Measurements from ENCODE around the gene RPL37A. TPM values are rescaled to one million over a fixed set of nuclear protein-coding genes. Genes with fewer than 3 reads are reported as not detected.

RPL37A gene
- total RNA-seq, 4 donors from 2014 or later: 1,064 to 1,421 (median 1,319) TPM

GRCh38 chr2:216497382-216498069, 1.1 kb upstream of the RPL37A start:
- no peak for ATAC-seq (ENCODE audit: low FRiP score)
- no peak for DNase-seq (ENCODE audit: low spot score)
- TF ChIP-seq CTCF (IDR thresholded peaks at IDR 0.05): no peak

GRCh38 chr2:216498070-216498378, 620 bp upstream of the RPL37A start:
- no peak for ATAC-seq (ENCODE audit: low FRiP score)
- no peak for DNase-seq (ENCODE audit: low spot score)
- TF ChIP-seq CTCF (IDR thresholded peaks at IDR 0.05): no peak

GRCh38 chr2:216499641-216500218, 1.1 kb downstream of the RPL37A start:
- DNase-seq (ENCODE audit: low spot score): no peak
- no peak for ATAC-seq (ENCODE audit: low FRiP score)
- no peak for TF ChIP-seq CTCF (IDR thresholded peaks at IDR 0.05)

GRCh38 chr2:216500572-216500971, 1.9 kb downstream of the RPL37A start:
- DNase-seq (ENCODE audit: low spot score): no peak
- TF ChIP-seq CTCF (IDR thresholded peaks at IDR 0.05): no peak
- no peak for ATAC-seq (ENCODE audit: low FRiP score)

- DNase-seq (ENCODE audit: low spot score): no peak
- TF ChIP-seq CTCF (IDR thresholded peaks at IDR 0.05): no peak
- ATAC-seq (ENCODE audit: low FRiP score): no peak
Observed at GRCh38 chr2:216501854-216502253, 3.2 kb downstream of the RPL37A start.

GRCh38 chr2:216502381-216503158, 3.9 kb downstream of the RPL37A start:
- TF ChIP-seq CTCF (IDR thresholded peaks at IDR 0.05): no peak
- DNase-seq (ENCODE audit: low spot score): no peak
- no peak for ATAC-seq (ENCODE audit: low FRiP score)

Measured in omental fat pad (tissue), 4 donors.